ENCODE data around the gene CAPN8. TPM values are rescaled to one million over a fixed set of nuclear protein-coding genes. Genes with fewer than 3 reads are reported as not detected.

CAPN8 gene
- total RNA-seq, 1 experiment from 2014 or later = 0.28 TPM

DNA sequence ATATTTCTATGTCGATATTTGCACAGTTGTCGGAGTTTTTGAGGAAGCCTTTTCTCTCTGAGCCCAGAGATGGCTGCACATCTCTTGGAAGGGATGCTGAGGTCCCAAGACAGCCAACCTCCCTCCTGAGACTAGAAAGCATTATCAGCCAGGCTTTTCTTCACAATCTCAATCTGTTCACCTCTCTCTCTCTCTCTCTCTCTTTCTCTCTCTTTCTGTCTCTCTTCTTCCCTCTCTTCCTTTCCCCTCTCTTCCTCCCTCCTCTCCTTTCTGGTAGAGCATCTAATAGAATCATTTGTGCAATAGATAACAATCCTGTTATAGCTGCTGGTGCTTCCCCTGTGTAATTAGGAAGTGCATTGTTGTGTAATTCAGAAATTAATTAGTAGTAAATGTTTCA, 131.8 kb downstream of the CAPN8 start:
- Mint-ChIP-seq H3K27ac (no peak overlapping the region), H3K36me3 (no peaks in the 10 kb centered on the region), H3K4me3 (no peak overlapping the region), H3K9me3 (peaks cover 2% of the 10 kb centered on the region), H3K4me1 (peaks cover 5% of the 10 kb centered on the region), H3K27me3 (ENCODE audit: low read depth) (no peaks in the 10 kb centered on the region; the same call in 1 of the 2 replicates)
- ChIA-PET POLR2A (no interaction called here), CTCF (no interaction called here)
- TF ChIP-seq, protein P1, sequence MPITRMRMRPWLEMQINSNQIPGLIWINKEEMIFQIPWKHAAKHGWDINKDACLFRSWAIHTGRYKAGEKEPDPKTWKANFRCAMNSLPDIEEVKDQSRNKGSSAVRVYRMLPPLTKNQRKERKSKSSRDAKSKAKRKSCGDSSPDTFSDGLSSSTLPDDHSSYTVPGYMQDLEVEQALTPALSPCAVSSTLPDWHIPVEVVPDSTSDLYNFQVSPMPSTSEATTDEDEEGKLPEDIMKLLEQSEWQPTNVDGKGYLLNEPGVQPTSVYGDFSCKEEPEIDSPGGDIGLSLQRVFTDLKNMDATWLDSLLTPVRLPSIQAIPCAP (CRISPR knock-in tag; IDR thresholded peaks at IDR 0.05) = no peak
- TF ChIP-seq, protein P2, sequence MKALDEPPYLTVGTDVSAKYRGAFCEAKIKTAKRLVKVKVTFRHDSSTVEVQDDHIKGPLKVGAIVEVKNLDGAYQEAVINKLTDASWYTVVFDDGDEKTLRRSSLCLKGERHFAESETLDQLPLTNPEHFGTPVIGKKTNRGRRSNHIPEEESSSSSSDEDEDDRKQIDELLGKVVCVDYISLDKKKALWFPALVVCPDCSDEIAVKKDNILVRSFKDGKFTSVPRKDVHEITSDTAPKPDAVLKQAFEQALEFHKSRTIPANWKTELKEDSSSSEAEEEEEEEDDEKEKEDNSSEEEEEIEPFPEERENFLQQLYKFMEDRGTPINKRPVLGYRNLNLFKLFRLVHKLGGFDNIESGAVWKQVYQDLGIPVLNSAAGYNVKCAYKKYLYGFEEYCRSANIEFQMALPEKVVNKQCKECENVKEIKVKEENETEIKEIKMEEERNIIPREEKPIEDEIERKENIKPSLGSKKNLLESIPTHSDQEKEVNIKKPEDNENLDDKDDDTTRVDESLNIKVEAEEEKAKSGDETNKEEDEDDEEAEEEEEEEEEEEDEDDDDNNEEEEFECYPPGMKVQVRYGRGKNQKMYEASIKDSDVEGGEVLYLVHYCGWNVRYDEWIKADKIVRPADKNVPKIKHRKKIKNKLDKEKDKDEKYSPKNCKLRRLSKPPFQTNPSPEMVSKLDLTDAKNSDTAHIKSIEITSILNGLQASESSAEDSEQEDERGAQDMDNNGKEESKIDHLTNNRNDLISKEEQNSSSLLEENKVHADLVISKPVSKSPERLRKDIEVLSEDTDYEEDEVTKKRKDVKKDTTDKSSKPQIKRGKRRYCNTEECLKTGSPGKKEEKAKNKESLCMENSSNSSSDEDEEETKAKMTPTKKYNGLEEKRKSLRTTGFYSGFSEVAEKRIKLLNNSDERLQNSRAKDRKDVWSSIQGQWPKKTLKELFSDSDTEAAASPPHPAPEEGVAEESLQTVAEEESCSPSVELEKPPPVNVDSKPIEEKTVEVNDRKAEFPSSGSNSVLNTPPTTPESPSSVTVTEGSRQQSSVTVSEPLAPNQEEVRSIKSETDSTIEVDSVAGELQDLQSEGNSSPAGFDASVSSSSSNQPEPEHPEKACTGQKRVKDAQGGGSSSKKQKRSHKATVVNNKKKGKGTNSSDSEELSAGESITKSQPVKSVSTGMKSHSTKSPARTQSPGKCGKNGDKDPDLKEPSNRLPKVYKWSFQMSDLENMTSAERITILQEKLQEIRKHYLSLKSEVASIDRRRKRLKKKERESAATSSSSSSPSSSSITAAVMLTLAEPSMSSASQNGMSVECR (CRISPR knock-in tag; IDR thresholded peaks at IDR 0.05; ENCODE audit: borderline replicate concordance) = no peak
- TF ChIP-seq IRF2 (CRISPR knock-in tag; IDR thresholded peaks at IDR 0.05; ENCODE audit: borderline replicate concordance, low read depth) = no peak
- no peak for TF ChIP-seq NFYB (CRISPR knock-in tag; conservative IDR thresholded peaks at IDR 0.05; ENCODE audit: low read depth)
- no peak for TF ChIP-seq ZNF423 (CRISPR knock-in tag; IDR thresholded peaks at IDR 0.05)
- no peak for TF ChIP-seq E2F4 (CRISPR knock-in tag; IDR thresholded peaks at IDR 0.05; ENCODE audit: borderline replicate concordance, low read depth)
- TF ChIP-seq NFE2L1 (CRISPR knock-in tag; IDR thresholded peaks at IDR 0.05) = no peak
- TF ChIP-seq GABPB1 (CRISPR knock-in tag; IDR thresholded peaks at IDR 0.05) = no peak
- ATAC-seq = no peak
- DNase-seq (ENCODE audit: low spot score) = no peak

- peak; percentile 86 for DNase-seq (ENCODE audit: low spot score)
- peaks cover 20% of the 10 kb centered on the region for H3K9me3 Mint-ChIP-seq
- ATAC-seq = peak; percentile 96
- H3K4me1 Mint-ChIP-seq = peaks cover 10% of the 10 kb centered on the region
- no peaks in the 10 kb centered on the region; the same call in 1 of the 2 replicates for H3K27me3 Mint-ChIP-seq (ENCODE audit: low read depth)
- POLR2A ChIA-PET = interaction anchor here (1.0 kb wide), 1 partner anchor 136 kb away, joined by 3 read pairs; no protein-coding TSS in a partner anchor
- peaks cover 3% of the 10 kb centered on the region for H3K36me3 Mint-ChIP-seq
- H3K4me3 Mint-ChIP-seq = no peak overlapping the region
- CTCF ChIA-PET = interaction anchor here (0.6 to 4.7 kb wide), 34 partner anchors 9 to 408 kb away, joined by 3 to 30 read pairs (median 4); partner anchors contain the start of gene CCDC185
- TF ChIP-seq USF2 (CRISPR knock-in tag; IDR thresholded peaks at IDR 0.05) (no peak), CTCF (IDR thresholded peaks at IDR 0.05) (peak; percentile 62)
- no peak overlapping the region for H3K27ac Mint-ChIP-seq
These were observed 133.7 kb downstream of the CAPN8 start for GRCh38 chr1:223531742-223532341.

DNA sequence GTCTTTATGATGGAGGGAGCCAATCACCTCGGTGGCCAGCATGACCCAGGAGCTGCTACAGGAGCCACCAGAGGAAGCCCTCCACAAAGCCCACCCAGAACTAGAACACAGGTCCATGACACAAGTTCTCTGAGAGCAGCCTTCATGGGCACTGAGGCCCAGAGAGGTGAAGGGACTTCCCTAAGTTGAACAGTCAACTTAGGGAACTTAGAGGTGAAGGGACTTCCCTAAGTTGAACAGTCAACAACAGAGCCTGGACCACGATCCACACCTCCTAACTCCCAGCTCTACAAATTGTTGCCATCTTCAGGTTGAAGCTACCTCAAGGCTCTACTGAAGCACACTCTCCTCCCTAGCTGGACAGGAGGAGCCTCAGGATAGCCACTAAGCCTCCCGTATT, 139.5 kb downstream of the CAPN8 start:
- Mint-ChIP-seq H3K27me3 (ENCODE audit: low read depth) (no peaks in the 10 kb centered on the region; the same call in 1 of the 2 replicates), H3K27ac (no peak overlapping the region), H3K9me3 (peaks cover 31% of the 10 kb centered on the region), H3K4me3 (no peak overlapping the region), H3K4me1 (peaks cover 7% of the 10 kb centered on the region), H3K36me3 (peaks cover 3% of the 10 kb centered on the region)
- POLR2A ChIA-PET = no interaction called here
- ATAC-seq = no peak
- no peak for DNase-seq (ENCODE audit: low spot score)
- CTCF ChIA-PET = no interaction called here
- TF ChIP-seq AFF4 (CRISPR knock-in tag; IDR thresholded peaks at IDR 0.05; ENCODE audit: borderline replicate concordance) (no peak), ZBTB21 (CRISPR knock-in tag; IDR thresholded peaks at IDR 0.05; ENCODE audit: borderline replicate concordance) (no peak), NFYB (CRISPR knock-in tag; conservative IDR thresholded peaks at IDR 0.05; ENCODE audit: low read depth) (no peak), ZNF423 (CRISPR knock-in tag; IDR thresholded peaks at IDR 0.05) (no peak), USF2 (CRISPR knock-in tag; IDR thresholded peaks at IDR 0.05) (no peak), ELF4 (CRISPR knock-in tag; IDR thresholded peaks at IDR 0.05; ENCODE audit: low read depth) (no peak), ZNF396 (CRISPR knock-in tag; IDR thresholded peaks at IDR 0.05; ENCODE audit: borderline replicate concordance) (no peak)
